HCT116 (cell line): ENCODE data around the gene GREM2. TPM values are rescaled to one million over a fixed set of nuclear protein-coding genes. Genes with fewer than 3 reads are reported as not detected.

Source experiments
- ATAC-seq: fragments of 200-7000 bp; cut with Tn5 transposase; 2 replicates; pipeline ENCODE4 v1.9.1; 2020; ENCODE audit warnings: mild to moderate bottlenecking, moderate library complexity
- BruUV-seq: library from RNA; stranded (reverse); fragments of 400-500 nt; replicated peaks from 2 replicates; lab custom pipeline; 2021; lab: Mats Ljungman, UMichigan
- CTCF ChIA-PET: fragments of 300-600 bp; sonication (Branson Sonifier 250); formaldehyde crosslinking; loops from one replicate; lab custom pipeline; 2021; ENCODE audit warnings: antibody characterized with exemption; lab: Charles Lee
- POLR2A ChIA-PET: fragments of 300-600, 350-600 bp; sonication (Branson Sonifier 250); formaldehyde crosslinking; loops from one replicate; lab custom pipeline; 2021; ENCODE audit warnings: antibody characterized with exemption; lab: Charles Lee
- RAD21 ChIA-PET, 2 experiments: fragments of 300-600 bp; sonication (Branson Sonifier 250); formaldehyde crosslinking; loops; one replicate each; lab custom pipeline; 2023; ENCODE audit warnings: low total read pairs in 2 of 2; ENCODE audit not compliant: uncharacterized antibody in 2 of 2, unreplicated experiment in 2 of 2, low non-redundant PET in 1 of 2; lab: Charles Lee
- DNase-seq: peaks from one replicate; pipeline ENCODE4 v3.0.0-alpha.2; 2010; ENCODE audit warnings: low read depth, low spot score
- H2AFZ ChIP-seq: fragments of 200-600 bp; shearing (Covaris generic), sonication (generic); 2 replicates; pipeline ENCODE4 v1.6.1; 2017; ENCODE audit warnings: low read depth, mixed run types, mixed read lengths, antibody characterized with exemption, low read length; ENCODE audit not compliant: poor library complexity, severe bottlenecking
- H3K27ac ChIP-seq: 2 replicates; pipeline ENCODE4 v1.5.1; 2012; ENCODE audit warnings: low read depth, low read length
- H3K27me3 ChIP-seq: fragments of 200-600 bp; sonication (generic); 2 replicates; pipeline ENCODE4 v1.6.1; 2016; ENCODE audit warnings: mixed run types, low read length, mixed read lengths; ENCODE audit not compliant: insufficient read depth
- H3K36me3 ChIP-seq, 2 experiments: fragments of 200-500 bp in 1 of 2; fragments of 200-600 bp in 1 of 2; sonication (Bioruptor generic) in 1 of 2; sonication (generic) in 1 of 2; 2 replicates each; pipeline versions ENCODE4 v1.5.1 to v1.6.1; 2014 to 2016; ENCODE audit warnings: low read length in 2 of 2, inconsistent platforms in 1 of 2, mixed read lengths in 1 of 2, mixed run types in 1 of 2; ENCODE audit not compliant: insufficient read depth in 2 of 2, control insufficient read depth in 1 of 2
- H3K4me1 ChIP-seq, 2 experiments: fragments of 200-600 bp in 1 of 2; sonication (generic) in 1 of 2; 2 replicates each; pipeline versions ENCODE4 v1.5.1 to v1.6.1; 2012 to 2017; ENCODE audit warnings: low read length in 2 of 2, inconsistent platforms in 1 of 2, mild to moderate bottlenecking in 1 of 2, mixed read lengths in 1 of 2, mixed run types in 1 of 2, moderate library complexity in 1 of 2; ENCODE audit not compliant: insufficient read depth in 2 of 2, control insufficient read depth in 1 of 2
- H3K4me2 ChIP-seq: fragments of 200-600 bp; sonication (generic); 2 replicates; pipeline ENCODE4 v1.6.1; 2017; ENCODE audit warnings: mixed run types, low read length, mixed read lengths
- H3K4me3 ChIP-seq, 2 experiments: fragments of 200-600 bp in 1 of 2; sonication (generic) in 1 of 2; replicated peaks in 1 of 2; 2 replicates each; pipeline ENCODE4 v1.5.1; 2011 to 2016; ENCODE audit warnings: low read length in 2 of 2, control low read depth in 1 of 2, low read depth in 1 of 2, mild to moderate bottlenecking in 1 of 2, mixed read lengths in 1 of 2, mixed run types in 1 of 2
- H3K79me2 ChIP-seq: fragments of 200-600 bp; sonication (generic); 2 replicates; pipeline ENCODE4 v1.6.1; 2017; ENCODE audit warnings: mild to moderate bottlenecking, mixed run types, low read length, moderate library complexity, mixed read lengths; ENCODE audit not compliant: insufficient read depth
- H3K9ac ChIP-seq: fragments of 200-600 bp; sonication (generic); 2 replicates; pipeline ENCODE4 v1.6.1; 2016; ENCODE audit warnings: low read length, mixed read lengths
- H3K9me2 ChIP-seq: fragments of 200-600 bp; sonication (generic), shearing (Covaris generic); 2 replicates; pipeline ENCODE4 v1.6.1; 2017; ENCODE audit warnings: mixed run types, mild to moderate bottlenecking, moderate library complexity; ENCODE audit not compliant: insufficient read depth
- H3K9me3 ChIP-seq, 2 experiments: fragments of 200-500 bp in 1 of 2; fragments of 200-600 bp in 1 of 2; sonication (Bioruptor generic) in 1 of 2; sonication (generic) in 1 of 2; 2 replicates each; pipeline ENCODE4 v1.6.1; 2014 to 2017; ENCODE audit warnings: low read length in 2 of 2, mixed read lengths in 2 of 2, inconsistent platforms in 1 of 2, low read depth in 1 of 2, mild to moderate bottlenecking in 1 of 2, mixed run types in 1 of 2, moderate library complexity in 1 of 2; ENCODE audit not compliant: control insufficient read depth in 1 of 2, insufficient read depth in 1 of 2
- H4K20me1 ChIP-seq: fragments of 200-600 bp; sonication (generic), shearing (Covaris generic); 2 replicates; pipeline ENCODE4 v1.6.1; 2017; ENCODE audit warnings: mixed run types, mild to moderate bottlenecking, moderate library complexity; ENCODE audit not compliant: insufficient read depth
- CBX3 ChIP-seq: IDR thresholded peaks from 2 replicates; pipeline ENCODE4 v1.6.1; 2012; ENCODE audit warnings: low read depth
- CEBPB ChIP-seq: IDR thresholded peaks from 2 replicates; pipeline ENCODE4 v1.6.1; 2012; ENCODE audit warnings: low read depth
- CTCF ChIP-seq, 3 experiments: fragments of 200-600 bp in 1 of 3; sonication (generic) in 1 of 3; IDR thresholded peaks in 2 of 3; conservative IDR thresholded peaks in 1 of 3; 2 replicates each; pipeline ENCODE4 v1.5.1; 2012 to 2017; ENCODE audit warnings: low read depth in 2 of 3, low read length in 2 of 3, antibody characterized with exemption in 1 of 3, borderline replicate concordance in 1 of 3, control low read depth in 1 of 3, mild to moderate bottlenecking in 1 of 3, mixed read lengths in 1 of 3, mixed run types in 1 of 3, moderate library complexity in 1 of 3; ENCODE audit not compliant: insufficient read depth in 1 of 3
- EGR1 ChIP-seq: IDR thresholded peaks from 2 replicates; pipeline ENCODE4 v1.6.1; 2012; ENCODE audit warnings: low read depth
- ELF1 ChIP-seq: IDR thresholded peaks from 2 replicates; pipeline ENCODE4 v1.6.1; 2012; ENCODE audit warnings: low read depth, borderline replicate concordance
- EZH2 ChIP-seq: fragments of 200-600 bp; sonication (generic); IDR thresholded peaks from 2 replicates; pipeline ENCODE4 v1.6.1; 2017; ENCODE audit warnings: antibody characterized with exemption, mixed run types
- EZH2phosphoT487 ChIP-seq: fragments of 200-600 bp; IDR thresholded peaks from 2 replicates; pipeline ENCODE4 v1.6.1; 2018; ENCODE audit warnings: antibody characterized with exemption, borderline replicate concordance
- FOSL1 ChIP-seq: IDR thresholded peaks from 2 replicates; pipeline ENCODE4 v1.6.1; 2012; ENCODE audit warnings: low read depth
- JUND ChIP-seq: IDR thresholded peaks from 2 replicates; pipeline ENCODE4 v1.6.1; 2012
- POLR2A ChIP-seq: IDR thresholded peaks from 2 replicates; pipeline ENCODE4 v1.7.0; 2011; ENCODE audit warnings: borderline replicate concordance; ENCODE audit not compliant: insufficient read depth, insufficient read length; ENCODE audit errors: extremely low read depth
- POLR2AphosphoS5 ChIP-seq: IDR thresholded peaks from 2 replicates; pipeline ENCODE4 v1.6.1; 2011; ENCODE audit warnings: mild to moderate bottlenecking, low read depth, low read length, moderate library complexity
- RAD21 ChIP-seq: IDR thresholded peaks from 2 replicates; pipeline ENCODE4 v1.6.1; 2012; ENCODE audit warnings: low read depth, mild to moderate bottlenecking
- SIN3A ChIP-seq: IDR thresholded peaks from 2 replicates; pipeline ENCODE4 v1.6.1; 2012; ENCODE audit warnings: low read depth
- SP1 ChIP-seq: IDR thresholded peaks from 2 replicates; pipeline ENCODE4 v1.6.1; 2012; ENCODE audit warnings: low read depth
- TCF7L2 ChIP-seq: IDR thresholded peaks from 2 replicates; pipeline ENCODE4 v1.7.0; 2011; ENCODE audit warnings: borderline replicate concordance, inconsistent platforms; ENCODE audit not compliant: insufficient read depth, insufficient read length; ENCODE audit errors: extremely low read depth
- YY1 ChIP-seq: IDR thresholded peaks from 2 replicates; pipeline ENCODE4 v1.6.1; 2011; ENCODE audit warnings: low read length, low read depth, moderate library complexity, mild to moderate bottlenecking; ENCODE audit not compliant: insufficient replicate concordance; ENCODE audit errors: extremely low read depth
- ZFX ChIP-seq: fragments of 450-650 bp; IDR thresholded peaks from 2 replicates; pipeline ENCODE4 v1.6.1; 2017
- ZNF274 ChIP-seq: fragments of 200-500 bp; sonication (Bioruptor generic); IDR thresholded peaks from 2 replicates; pipeline ENCODE4 v1.6.1; 2014; ENCODE audit warnings: mild to moderate bottlenecking, low read depth, low read length, inconsistent platforms
- intact Hi-C: fragments of 100-400 bp; cut with micrococcal nuclease; formaldehyde crosslinking; loops from 2 replicates; pipeline ENCODE4 v1.10.0; 2022
- total RNA-seq: library from RNA; stranded (reverse); gene quantifications from one replicate; pipeline ENCODE4 v1.2.1, GENCODE V29; 2021; ENCODE audit not compliant: unreplicated experiment
- TF ChIP-seq, protein P1 (sequence below): IDR thresholded peaks from 2 replicates; pipeline ENCODE4 v1.6.1; 2011; ENCODE audit warnings: mild to moderate bottlenecking, low read length, moderate library complexity; ENCODE audit not compliant: insufficient replicate concordance; ENCODE audit errors: extremely low read depth
- TF ChIP-seq, protein P2 (sequence below): IDR thresholded peaks from 2 replicates; pipeline ENCODE4 v1.6.1; 2012

The GREM2 gene
- total RNA-seq, 1 experiment from 2014 or later, result not detected

- no peak for DNase-seq
- Histone ChIP-seq H2AFZ (no peak overlapping the region), H3K4me1 (no peaks in the 10 kb centered on the region), H4K20me1 (no peaks in the 10 kb centered on the region), H3K9ac (no peak overlapping the region), H3K79me2 (no peaks in the 10 kb centered on the region), H3K36me3 (no peaks in the 10 kb centered on the region), H3K9me3 (peaks cover 0 to 9% of the 10 kb centered on the region in 2 experiments; a peak in 2 of 4 replicates), H3K27ac (no peak overlapping the region), H3K27me3 (no peaks in the 10 kb centered on the region), H3K4me3 (no peak overlapping the region), H3K9me2 (no peaks in the 10 kb centered on the region), H3K4me2 (no peak overlapping the region)
- TF ChIP-seq YY1 (no peak), CBX3 (no peak), RAD21 (no peak), ZNF274 (no peak), CTCF (IDR thresholded peaks at IDR 0.05 in 2 of 3, conservative IDR thresholded peaks at IDR 0.05 in 1 of 3; ENCODE audit: borderline replicate concordance in 1 of 3, insufficient read depth in 1 of 3, low read depth in 2 of 3, low read length in 2 of 3) (no peak), POLR2AphosphoS5 (no peak), SIN3A (no peak), JUND (no peak), TCF7L2 (no peak), ELF1 (no peak), ZFX (no peak), CEBPB (no peak), EZH2 (no peak), EGR1 (no peak), POLR2A (no peak), EZH2phosphoT487 (no peak), FOSL1 (no peak), SP1 (no peak)
- TF ChIP-seq, protein P1, sequence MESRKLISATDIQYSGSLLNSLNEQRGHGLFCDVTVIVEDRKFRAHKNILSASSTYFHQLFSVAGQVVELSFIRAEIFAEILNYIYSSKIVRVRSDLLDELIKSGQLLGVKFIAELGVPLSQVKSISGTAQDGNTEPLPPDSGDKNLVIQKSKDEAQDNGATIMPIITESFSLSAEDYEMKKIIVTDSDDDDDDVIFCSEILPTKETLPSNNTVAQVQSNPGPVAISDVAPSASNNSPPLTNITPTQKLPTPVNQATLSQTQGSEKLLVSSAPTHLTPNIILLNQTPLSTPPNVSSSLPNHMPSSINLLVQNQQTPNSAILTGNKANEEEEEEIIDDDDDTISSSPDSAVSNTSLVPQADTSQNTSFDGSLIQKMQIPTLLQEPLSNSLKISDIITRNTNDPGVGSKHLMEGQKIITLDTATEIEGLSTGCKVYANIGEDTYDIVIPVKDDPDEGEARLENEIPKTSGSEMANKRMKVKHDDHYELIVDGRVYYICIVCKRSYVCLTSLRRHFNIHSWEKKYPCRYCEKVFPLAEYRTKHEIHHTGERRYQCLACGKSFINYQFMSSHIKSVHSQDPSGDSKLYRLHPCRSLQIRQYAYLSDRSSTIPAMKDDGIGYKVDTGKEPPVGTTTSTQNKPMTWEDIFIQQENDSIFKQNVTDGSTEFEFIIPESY, result no peak
- TF ChIP-seq, protein P2, sequence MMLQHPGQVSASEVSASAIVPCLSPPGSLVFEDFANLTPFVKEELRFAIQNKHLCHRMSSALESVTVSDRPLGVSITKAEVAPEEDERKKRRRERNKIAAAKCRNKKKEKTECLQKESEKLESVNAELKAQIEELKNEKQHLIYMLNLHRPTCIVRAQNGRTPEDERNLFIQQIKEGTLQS, result no peak
- ChIA-PET CTCF (no interaction called here), POLR2A (no interaction called here), RAD21 (no interaction called here)
- no TSS peak for BruUV-seq
- intact Hi-C loops, result no loop called here
- ATAC-seq, result no peak
Observed at GRCh38 chr1:240464099-240464498, 147.9 kb downstream of the GREM2 start.
